PC-9 (cell line): ENCODE data around the gene USP13.

Source experiments
- EZH2 ChIP-seq: fragments of 200-600 bp; sonication (generic); IDR thresholded peaks from 2 replicates; pipeline ENCODE4 v1.8.0; 2017; ENCODE audit warnings: antibody characterized with exemption, low read depth
- TF ChIP-seq, protein P1 (sequence below): fragments of 200-600 bp; sonication (generic); conservative IDR thresholded peaks from 2 replicates; pipeline ENCODE4 v1.6.1; 2017; ENCODE audit warnings: mixed run types, antibody characterized with exemption, mild to moderate bottlenecking, moderate library complexity

DNA sequence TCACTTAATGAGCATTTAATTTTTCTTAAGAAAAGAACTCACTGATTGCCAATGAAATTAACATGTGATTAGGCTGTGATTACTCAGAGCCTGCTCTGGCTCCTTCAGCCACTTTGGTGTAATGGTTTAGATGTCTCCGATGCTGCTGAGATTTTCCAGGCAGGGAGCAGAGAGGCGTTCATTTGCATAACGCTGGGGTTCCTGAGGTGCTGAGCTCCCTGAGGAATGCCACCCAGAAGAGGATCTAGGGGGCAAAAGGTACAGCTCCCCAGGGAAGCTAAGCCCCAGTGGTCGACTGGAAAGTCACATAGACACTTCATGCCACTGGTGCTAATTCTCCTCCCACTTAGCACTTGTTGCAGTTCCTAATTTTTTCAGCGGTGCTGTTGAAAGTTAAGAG lies 119.5 kb downstream of the USP13 start:
- TF ChIP-seq EZH2: no peak
- TF ChIP-seq, protein P1, sequence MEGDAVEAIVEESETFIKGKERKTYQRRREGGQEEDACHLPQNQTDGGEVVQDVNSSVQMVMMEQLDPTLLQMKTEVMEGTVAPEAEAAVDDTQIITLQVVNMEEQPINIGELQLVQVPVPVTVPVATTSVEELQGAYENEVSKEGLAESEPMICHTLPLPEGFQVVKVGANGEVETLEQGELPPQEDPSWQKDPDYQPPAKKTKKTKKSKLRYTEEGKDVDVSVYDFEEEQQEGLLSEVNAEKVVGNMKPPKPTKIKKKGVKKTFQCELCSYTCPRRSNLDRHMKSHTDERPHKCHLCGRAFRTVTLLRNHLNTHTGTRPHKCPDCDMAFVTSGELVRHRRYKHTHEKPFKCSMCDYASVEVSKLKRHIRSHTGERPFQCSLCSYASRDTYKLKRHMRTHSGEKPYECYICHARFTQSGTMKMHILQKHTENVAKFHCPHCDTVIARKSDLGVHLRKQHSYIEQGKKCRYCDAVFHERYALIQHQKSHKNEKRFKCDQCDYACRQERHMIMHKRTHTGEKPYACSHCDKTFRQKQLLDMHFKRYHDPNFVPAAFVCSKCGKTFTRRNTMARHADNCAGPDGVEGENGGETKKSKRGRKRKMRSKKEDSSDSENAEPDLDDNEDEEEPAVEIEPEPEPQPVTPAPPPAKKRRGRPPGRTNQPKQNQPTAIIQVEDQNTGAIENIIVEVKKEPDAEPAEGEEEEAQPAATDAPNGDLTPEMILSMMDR: no peak
